HepG2 (cell line): Measurements from ENCODE around the gene KHNYN. TPM values are rescaled to one million over a fixed set of nuclear protein-coding genes. Genes with fewer than 3 reads are reported as not detected.

ENCODE experiments used
- AGO1 ChIP-seq: fragments of 200-400 bp; formaldehyde crosslinking; IDR thresholded peaks from 2 replicates; pipeline ENCODE4 v1.6.1; 2017; ENCODE audit warnings: mild to moderate bottlenecking, low read depth, low read length, moderate library complexity; ENCODE audit not compliant: poor library complexity, severe bottlenecking
- ATF4 ChIP-seq, 2 experiments: fragments of 450-650 bp in 1 of 2; sonication (generic) in 1 of 2; formaldehyde crosslinking; IDR thresholded peaks; 2 replicates each; pipeline versions ENCODE4 v1.5.0 to v1.8.0; 2020 to 2022; ENCODE audit warnings: mild to moderate bottlenecking in 1 of 2, missing genetic modification reagents in 1 of 2
- CAMTA2 ChIP-seq: sonication (generic); formaldehyde crosslinking; IDR thresholded peaks from 2 replicates; pipeline ENCODE4 v1.4.0; 2020; ENCODE audit warnings: mild to moderate bottlenecking, missing genetic modification reagents, borderline replicate concordance
- KAT2B ChIP-seq: fragments of 150-350 bp; IDR thresholded peaks from 2 replicates; pipeline ENCODE4 v1.6.1; 2014; ENCODE audit warnings: low read depth, low read length, borderline replicate concordance
- NONO ChIP-seq, 2 experiments: fragments of 450-650 bp in 1 of 2; sonication (generic) in 1 of 2; formaldehyde crosslinking in 1 of 2; IDR thresholded peaks in 1 of 2; conservative IDR thresholded peaks in 1 of 2; 2 replicates each; pipeline versions ENCODE4 v1.6.1 to v1.8.0; 2017 to 2022; ENCODE audit warnings: mild to moderate bottlenecking in 1 of 2, missing genetic modification reagents in 1 of 2, moderate library complexity in 1 of 2
- TERF1 ChIP-seq: sonication (generic); formaldehyde crosslinking; IDR thresholded peaks from 2 replicates; pipeline ENCODE4 v1.8.0; 2022; ENCODE audit warnings: mild to moderate bottlenecking, missing genetic modification reagents, moderate library complexity
- ZFP36L1 ChIP-seq: sonication (generic); formaldehyde crosslinking; IDR thresholded peaks from 2 replicates; pipeline ENCODE4 v1.8.0; 2022; ENCODE audit warnings: mild to moderate bottlenecking, missing genetic modification reagents, moderate library complexity
- ZNF775 ChIP-seq: sonication (generic); formaldehyde crosslinking; IDR thresholded peaks from 2 replicates; pipeline ENCODE4 v1.4.0; 2020; ENCODE audit warnings: missing genetic modification reagents, mild to moderate bottlenecking, moderate library complexity, borderline replicate concordance
- ZSCAN12 ChIP-seq: sonication (generic); formaldehyde crosslinking; IDR thresholded peaks from 2 replicates; pipeline ENCODE4 v1.9.0; 2021; ENCODE audit warnings: mild to moderate bottlenecking, missing genetic modification reagents
- polyA plus RNA-seq, 8 experiments: library from polyadenylated mRNA; depleted of rRNA in 3 of 8; stranded (reverse) in 7 of 8; unstranded in 1 of 8; fragments of >200 nt; fragmentation: Illumina TruSeq in 4 of 8; extraction: Trizol in 4 of 8; gene quantifications; 2 replicates each; pipeline versions ENCODE4 v1.2.1 to v1.2.3, GENCODE V29; 2011 to 2016; ENCODE audit warnings: low read depth in 4 of 8, missing spikeins in 1 of 8, mixed read lengths in 1 of 8; ENCODE audit not compliant: insufficient read depth in 1 of 8
- total RNA-seq, 5 experiments: library from RNA; depleted of rRNA; stranded (reverse); fragments of >200 nt; fragmentation: Illumina TruSeq; extraction: Trizol; gene quantifications; 2 replicates each; pipeline ENCODE4 v1.2.3, GENCODE V29; 2016; ENCODE audit warnings: low read depth in 1 of 5

KHNYN gene
- total and polyA plus RNA-seq, 2 of the 13 experiments (the other 11 are each of a cell fraction or from before 2014, with no cell fraction given) = 52.8 to 75.7 TPM

- TF ChIP-seq CAMTA2 (no peak), ZSCAN12 (CRISPR knock-in tag) (no peak), AGO1 (no peak), ATF4 (CRISPR knock-in tag; IDR thresholded peaks at IDR 0.05) (no peak), NONO (IDR thresholded peaks at IDR 0.05) (no peak), NONO (CRISPR knock-in tag; conservative IDR thresholded peaks at IDR 0.05) (no peak), ZFP36L1 (CRISPR knock-in tag) (no peak), TERF1 (CRISPR knock-in tag) (peak; percentile 34; the same call in 1 of the 2 replicates), KAT2B (no peak), ZNF775 (no peak)
Observed at GRCh38 chr14:24439257-24439656, 9.5 kb downstream of the KHNYN start (continued).
